Kasumi-1 (cell line): ENCODE measurements around the gene TECPR1.
A peak's percentile ranks its signal among the peaks of the same experiment; 100 is the strongest.

Experiments used
- DNase-seq, 2 experiments: peaks; one replicate each; lab custom pipeline; 2025; lab: John Stamatoyannopoulos, UW

The TECPR1 gene

GRCh38 chr7:98249106-98249505, 2.9 kb downstream of the TECPR1 start:
- peak; percentile 1 to 11 for DNase-seq

GRCh38 chr7:98248156-98248555, 3.9 kb downstream of the TECPR1 start:
- DNase-seq, result no peak

DNA sequence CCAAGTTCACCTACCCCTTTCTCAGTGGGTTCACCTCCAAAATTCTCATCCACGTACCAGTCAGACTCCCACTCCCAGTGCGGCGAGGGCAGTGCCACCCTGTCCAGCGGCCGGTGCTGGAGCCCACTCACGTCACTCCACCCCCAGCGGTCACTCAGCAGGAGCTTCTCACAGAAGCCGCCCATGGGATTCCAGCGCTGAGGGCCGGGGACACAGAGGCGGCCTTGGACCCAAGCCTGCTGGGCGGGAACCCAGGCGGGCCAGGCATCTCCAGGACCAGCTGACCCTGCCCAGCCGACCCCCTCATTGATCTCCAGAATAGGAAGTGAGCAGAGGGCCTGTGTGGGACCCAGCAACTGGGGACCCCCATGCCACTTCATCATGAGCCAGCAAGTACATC, 7.2 kb downstream of the TECPR1 start:
- no peak for DNase-seq

DNA sequence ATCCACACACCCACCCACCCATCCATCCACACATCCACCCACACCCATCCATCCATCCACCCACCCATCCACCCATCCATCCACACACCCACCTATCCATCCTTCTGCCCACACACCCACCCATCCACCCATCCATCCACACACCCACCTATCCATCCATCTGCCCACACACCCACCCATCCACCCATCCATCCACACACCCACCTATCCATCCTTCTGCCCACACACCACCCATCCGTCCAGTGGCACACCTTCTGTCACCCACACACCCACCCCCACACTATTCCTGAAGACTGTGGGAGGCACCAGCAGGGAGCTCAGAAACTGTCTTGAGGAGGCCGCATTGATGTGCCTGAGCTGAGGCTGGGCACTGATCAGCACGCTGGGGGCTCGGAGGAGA, 9.1 kb downstream of the TECPR1 start:
- DNase-seq, result no peak

GRCh38 chr7:98242342-98242741, 9.7 kb downstream of the TECPR1 start:
- no peak for DNase-seq

DNA sequence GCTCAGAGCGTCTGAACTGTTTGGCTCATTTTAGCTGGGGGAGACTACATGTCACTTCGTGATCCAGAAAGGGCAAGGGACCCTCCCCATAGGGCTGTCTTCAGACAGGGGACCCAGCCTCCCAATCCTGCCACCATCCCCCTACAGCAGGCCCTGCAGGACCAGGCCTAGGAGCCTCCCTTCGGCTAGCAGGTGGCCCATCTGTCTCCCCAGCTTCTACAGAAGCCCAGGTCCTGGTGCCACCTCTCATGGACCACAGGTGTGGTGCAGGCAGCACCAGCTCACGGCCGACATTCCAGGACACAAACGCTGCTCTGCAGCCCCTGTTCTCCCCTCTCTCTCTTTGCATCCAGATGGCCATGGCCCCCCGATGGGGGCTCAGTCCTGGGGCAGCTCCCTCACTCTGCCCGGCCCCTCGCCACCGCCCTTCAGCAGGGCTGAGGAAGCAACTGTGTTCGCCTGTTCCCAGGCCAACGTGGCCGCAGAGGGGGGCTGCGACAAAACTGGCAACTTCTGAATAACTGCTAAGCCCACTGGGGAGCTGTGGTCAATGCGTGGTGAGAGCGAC, 10.3 kb downstream of the TECPR1 start:
- no peak for DNase-seq

GRCh38 chr7:98240961-98241673, 10.9 kb downstream of the TECPR1 start:
- DNase-seq, result peak; percentile 22 to 31

- DNase-seq, result no peak
These were observed 13.1 kb downstream of the TECPR1 start for GRCh38 chr7:98238976-98239375.

GRCh38 chr7:98238076-98238475, 14.0 kb downstream of the TECPR1 start:
- DNase-seq, result no peak

DNA sequence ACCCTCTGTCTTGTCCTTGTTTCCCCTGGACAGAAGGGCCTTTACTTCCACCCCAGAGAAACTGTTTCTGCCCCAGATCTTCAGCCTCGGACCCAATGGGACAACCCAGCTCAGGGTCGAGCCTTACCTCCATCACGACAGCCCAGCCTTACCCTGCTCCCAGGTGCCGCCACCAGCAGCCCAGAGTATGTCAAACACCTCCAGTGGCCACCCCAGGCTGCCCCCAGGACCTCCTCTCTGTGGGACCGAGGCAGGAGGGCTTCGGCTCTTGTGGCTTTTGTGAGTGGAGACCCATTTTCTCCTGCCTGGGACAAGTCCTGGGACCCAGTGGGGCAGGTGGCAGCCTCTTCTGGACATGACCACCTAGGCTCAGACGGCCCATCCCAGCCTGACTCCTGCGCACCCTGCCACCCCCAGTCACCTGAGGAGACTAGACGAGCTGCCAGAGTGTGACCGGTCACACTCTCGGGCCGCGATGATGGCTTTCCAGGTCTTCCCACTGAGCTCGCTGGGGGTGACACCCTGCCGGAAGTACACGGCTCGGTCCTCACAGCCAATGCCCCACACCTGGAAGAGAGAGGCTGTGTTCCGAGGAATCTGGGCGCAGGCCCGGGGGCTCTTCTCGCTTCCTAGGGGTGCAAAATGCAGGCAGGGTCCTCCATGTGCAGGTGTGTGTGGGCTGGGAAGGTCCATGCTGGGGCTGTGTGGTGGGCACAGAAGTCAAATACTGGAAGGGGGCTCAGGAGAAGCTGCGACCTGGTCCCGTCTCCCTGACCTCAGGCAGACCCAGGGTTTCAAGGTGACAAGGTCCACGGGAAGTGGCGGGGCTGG, 15.5 kb downstream of the TECPR1 start:
- DNase-seq, result no peak

GRCh38 chr7:98235901-98236300, 16.1 kb downstream of the TECPR1 start:
- no peak for DNase-seq

- no peak for DNase-seq
These were observed 17.4 kb downstream of the TECPR1 start for GRCh38 chr7:98234429-98235147.

GRCh38 chr7:98233219-98234070, 18.6 kb downstream of the TECPR1 start:
- no peak for DNase-seq

DNA sequence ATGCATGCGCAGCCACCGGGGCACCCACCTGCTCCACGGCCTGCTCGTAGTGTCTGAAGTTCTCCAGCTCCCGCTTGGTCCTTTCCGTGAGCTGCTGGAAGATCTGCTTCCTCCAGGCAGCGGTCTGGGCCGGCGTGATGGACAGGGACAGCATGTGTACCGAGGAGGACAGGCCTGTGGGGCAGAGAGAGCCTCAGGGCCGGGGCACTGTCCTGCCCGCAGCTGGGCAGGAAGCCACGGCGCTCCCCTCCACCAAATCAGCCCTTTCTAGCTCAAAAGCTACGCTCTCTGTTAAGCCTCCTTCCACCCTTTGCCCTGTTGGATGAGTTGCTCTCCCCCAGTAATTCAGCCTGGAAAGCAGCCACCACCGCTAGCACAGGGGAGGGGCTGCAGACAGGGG, 19.2 kb downstream of the TECPR1 start:
- DNase-seq, result no peak

- DNase-seq, result no peak
These were observed 19.8 kb downstream of the TECPR1 start for GRCh38 chr7:98232263-98232585.

- no peak for DNase-seq
These were observed 20.4 kb downstream of the TECPR1 start for GRCh38 chr7:98231493-98232262.

DNA sequence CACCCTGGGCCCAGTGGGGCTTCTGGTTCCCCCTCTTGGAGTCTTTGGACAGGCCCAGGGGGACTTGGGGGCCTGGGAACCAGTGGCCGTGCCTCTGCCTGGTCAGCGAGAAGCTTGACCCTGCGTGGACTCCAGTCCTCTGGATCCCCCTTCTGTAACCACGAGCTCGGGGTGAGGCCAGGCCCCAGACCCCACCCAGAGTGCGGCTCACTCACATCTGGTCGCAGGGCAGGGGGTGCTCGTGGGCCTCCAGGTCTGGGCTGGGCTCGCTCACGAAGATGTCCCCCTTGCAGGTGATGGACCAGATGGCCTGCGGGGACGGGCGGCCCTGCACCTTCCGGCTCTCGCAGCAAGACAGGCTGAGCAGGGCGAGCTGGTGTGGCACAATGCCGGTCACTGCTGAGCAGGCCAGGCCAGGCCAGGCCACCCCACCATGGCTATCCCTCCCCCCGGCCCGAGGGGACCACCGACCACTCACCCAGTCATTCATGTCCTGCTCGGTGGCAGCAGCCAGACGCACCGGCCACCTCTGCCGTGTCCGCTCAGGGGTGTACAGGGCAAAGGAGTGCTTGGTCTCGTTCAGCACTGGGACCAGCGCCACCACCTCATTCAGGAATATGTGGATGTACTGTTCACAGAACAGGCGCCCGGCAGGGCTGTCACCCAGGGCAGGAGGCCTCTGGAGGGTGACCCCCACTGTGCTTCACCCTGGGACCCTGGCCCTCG, 21.1 kb downstream of the TECPR1 start:
- DNase-seq, result no peak

- no peak for DNase-seq
These were observed 21.9 kb downstream of the TECPR1 start for GRCh38 chr7:98229991-98230745.

GRCh38 chr7:98229441-98229840, 22.6 kb downstream of the TECPR1 start:
- DNase-seq, result no peak
